CD4-positive, alpha-beta memory T cell (primary cell): ENCODE measurements around the gene PTPRD. TPM values are rescaled to one million over a fixed set of nuclear protein-coding genes. Genes with fewer than 3 reads are reported as not detected.

Source experiments
- CTCF ChIA-PET: fragments of 350-600 bp; sonication (Branson Sonifier 250); formaldehyde crosslinking; loops from one replicate; lab custom pipeline; 2021; ENCODE audit warnings: inconsistent platforms; ENCODE audit not compliant: partially characterized antibody; lab: Charles Lee
- POLR2A ChIA-PET: fragments of 350-600 bp; sonication (Branson Sonifier 250); formaldehyde crosslinking; loops from one replicate; lab custom pipeline; 2021; ENCODE audit not compliant: partially characterized antibody; lab: Charles Lee
- DNase-seq, 5 donors: peaks; one replicate each; pipeline versions ENCODE4 v3.0.0 to v3.0.0-alpha.2; 2020 to 2022; ENCODE audit warnings: mixed read lengths in 1 of 5
- H3K27ac ChIP-seq: one replicate; pipeline ENCODE4 v1.7.0; 2013; ENCODE audit warnings: low read depth, low read length
- H3K27me3 ChIP-seq: 2 replicates; pipeline ENCODE4 v1.7.0; 2013; ENCODE audit warnings: mild to moderate bottlenecking, low read length, moderate library complexity; ENCODE audit not compliant: insufficient read depth
- H3K36me3 ChIP-seq: 2 replicates; pipeline ENCODE4 v1.7.0; 2013; ENCODE audit warnings: mild to moderate bottlenecking, low read length, moderate library complexity; ENCODE audit not compliant: insufficient read depth
- H3K4me1 ChIP-seq: 2 replicates; pipeline ENCODE4 v1.7.0; 2013; ENCODE audit warnings: mild to moderate bottlenecking, low read length, moderate library complexity; ENCODE audit not compliant: insufficient read depth
- H3K4me3 ChIP-seq, 2 donors: one replicate each; pipeline ENCODE4 v1.7.0; 2013; ENCODE audit warnings: low read length in 2 of 2, mild to moderate bottlenecking in 1 of 2
- H3K9me3 ChIP-seq, 2 donors: one replicate each; pipeline ENCODE4 v1.7.0; 2013; ENCODE audit warnings: low read length in 2 of 2, control low read depth in 1 of 2; ENCODE audit not compliant: control insufficient read depth in 1 of 2
- H3K27ac Mint-ChIP-seq, 7 donors: one replicate each; pipeline ENCODE4 v1.8.0; 2020 to 2021; ENCODE audit warnings: mixed read lengths in 7 of 7, mild to moderate bottlenecking in 6 of 7, inconsistent platforms in 3 of 7, moderate library complexity in 3 of 7
- H3K27me3 Mint-ChIP-seq, 2 donors: one replicate each; pipeline ENCODE4 v1.8.0; 2020 to 2021; ENCODE audit warnings: mixed read lengths in 2 of 2
- H3K36me3 Mint-ChIP-seq, 2 donors: one replicate each; pipeline ENCODE4 v1.8.0; 2020 to 2021; ENCODE audit warnings: mixed read lengths in 2 of 2, inconsistent platforms in 1 of 2, mild to moderate bottlenecking in 1 of 2
- H3K4me1 Mint-ChIP-seq, 4 donors: one replicate each; pipeline ENCODE4 v1.8.0; 2020 to 2021; ENCODE audit warnings: mixed read lengths in 4 of 4, mild to moderate bottlenecking in 1 of 4
- H3K4me3 Mint-ChIP-seq, 8 donors: one replicate each; pipeline ENCODE4 v1.8.0; 2020 to 2021; ENCODE audit warnings: mixed read lengths in 8 of 8, mild to moderate bottlenecking in 7 of 8, moderate library complexity in 6 of 8, inconsistent platforms in 3 of 8
- H3K9me3 Mint-ChIP-seq, 8 donors: one replicate each; pipeline ENCODE4 v1.8.0; 2020 to 2021; ENCODE audit warnings: mixed read lengths in 8 of 8, mild to moderate bottlenecking in 5 of 8, inconsistent platforms in 3 of 8, moderate library complexity in 1 of 8
- intact Hi-C: fragments of 100-400 bp; cut with micrococcal nuclease; formaldehyde crosslinking; loops from one replicate; pipeline ENCODE4 v1.15.1; 2023
- polyA plus RNA-seq, 2 donors: library from polyadenylated mRNA; unstranded; fragments of 300-500 nt; fragmentation: Illumina TruSeq; gene quantifications; one replicate each; pipeline ENCODE4 v1.2.3, GENCODE V29; 2021
- total RNA-seq, 2 experiments: library from RNA; stranded (reverse); gene quantifications; one replicate each; pipeline ENCODE4 v1.2.3, GENCODE V29; 2021

Gene PTPRD
- total and polyA plus RNA-seq, 4 experiments from 2014 or later: not detected

DNA sequence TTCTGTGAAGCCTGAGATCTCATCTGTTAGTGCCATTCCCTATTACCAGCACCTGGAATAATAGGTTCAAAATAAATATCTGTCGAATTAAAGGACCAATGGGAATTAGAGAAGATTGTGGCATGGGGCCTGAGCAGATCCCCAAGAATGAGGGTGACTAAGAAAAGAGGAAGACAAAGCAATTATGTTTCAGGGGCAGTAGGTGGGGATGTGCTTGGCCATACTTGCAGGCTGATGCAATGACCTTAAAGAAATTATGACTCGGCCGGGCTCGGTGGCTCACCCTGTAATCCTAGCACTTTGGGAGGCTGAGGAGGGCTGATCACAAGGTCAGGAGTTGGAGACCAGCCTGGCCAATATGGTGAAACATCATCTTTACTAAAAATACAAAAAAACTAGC lies 562.8 kb downstream of the PTPRD start:
- Histone ChIP-seq H3K4me1 (no peaks in the 10 kb centered on the region), H3K4me3 (no peak overlapping the region), H3K27ac (no peak overlapping the region), H3K27me3 (no peaks in the 10 kb centered on the region), H3K9me3 (no peaks in the 10 kb centered on the region), H3K36me3 (no peaks in the 10 kb centered on the region)
- H3K9me3 Mint-ChIP-seq: peaks cover 0 to 11% (median 0%) of the 10 kb centered on the region in 8 donors
- H3K4me1 Mint-ChIP-seq: no peaks in the 10 kb centered on the region
- H3K27me3 Mint-ChIP-seq: no peaks in the 10 kb centered on the region
- DNase-seq: no peak
- H3K4me3 Mint-ChIP-seq: no peak overlapping the region
- H3K36me3 Mint-ChIP-seq: no peaks in the 10 kb centered on the region
- intact Hi-C loops: no loop called here
- ChIA-PET CTCF (no interaction called here), POLR2A (no interaction called here)
- no peak overlapping the region for H3K27ac Mint-ChIP-seq

DNA sequence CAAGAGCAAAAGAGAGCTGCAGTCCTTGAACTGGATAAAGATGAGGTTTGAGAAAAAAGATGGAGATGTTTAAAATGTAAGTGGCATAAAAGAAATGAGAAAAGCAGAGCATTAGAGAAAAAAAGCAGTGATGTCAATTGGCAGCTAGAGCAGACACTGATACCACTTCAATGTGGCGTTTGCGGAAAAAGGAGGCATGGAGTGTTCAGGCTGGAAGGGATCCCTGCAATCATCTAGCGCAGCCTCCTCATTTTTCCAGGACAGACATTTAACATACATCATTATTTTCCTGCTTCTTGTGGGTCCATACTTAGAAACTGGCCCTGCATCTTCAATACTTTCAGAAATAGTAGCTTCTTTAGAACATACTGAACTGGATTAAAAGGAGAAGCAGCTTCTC lies 563.8 kb downstream of the PTPRD start:
- no peaks in the 10 kb centered on the region for H3K36me3 ChIP-seq
- H3K9me3 Mint-ChIP-seq: peaks cover 0 to 11% (median 0%) of the 10 kb centered on the region in 8 donors
- POLR2A ChIA-PET: no interaction called here

DNA sequence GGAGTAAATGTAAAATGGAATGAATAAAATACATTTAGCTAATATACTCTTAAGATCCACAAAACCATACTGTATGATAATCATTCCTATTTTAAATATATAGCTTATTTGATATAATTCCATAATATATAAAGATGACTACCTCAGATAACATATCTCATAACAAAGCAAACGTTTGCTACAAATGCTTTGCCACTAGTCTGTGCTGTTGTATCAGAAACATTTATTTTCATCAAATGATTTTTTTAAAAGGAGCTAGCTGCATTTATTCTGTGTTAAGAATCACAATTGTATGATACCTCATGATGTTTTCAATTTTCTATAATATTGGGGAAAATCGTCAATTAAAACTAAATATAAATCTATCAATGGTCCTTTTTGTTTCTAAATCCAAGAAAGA lies 567.2 kb downstream of the PTPRD start:
- intact Hi-C loops: no loop called here
- no peaks in the 10 kb centered on the region for H3K27me3 ChIP-seq
- no peak overlapping the region for H3K27ac Mint-ChIP-seq
- H3K4me3 Mint-ChIP-seq: no peak overlapping the region
- no peaks in the 10 kb centered on the region for H3K4me1 ChIP-seq
- ChIA-PET CTCF (no interaction called here), POLR2A (no interaction called here)
- no peaks in the 10 kb centered on the region for H3K9me3 ChIP-seq
- peaks cover 0 to 12% (median 0%) of the 10 kb centered on the region in 8 donors for H3K9me3 Mint-ChIP-seq
- no peak for DNase-seq
- no peaks in the 10 kb centered on the region for H3K36me3 ChIP-seq
- no peaks in the 10 kb centered on the region for H3K4me1 Mint-ChIP-seq
- H3K4me3 ChIP-seq: no peak overlapping the region
- no peaks in the 10 kb centered on the region for H3K36me3 Mint-ChIP-seq
- no peaks in the 10 kb centered on the region for H3K27me3 Mint-ChIP-seq
- no peak overlapping the region for H3K27ac ChIP-seq

More for the DNA sequence above, 563.8 kb downstream of the PTPRD start:
- no peaks in the 10 kb centered on the region for H3K9me3 ChIP-seq
- H3K4me1 ChIP-seq: no peaks in the 10 kb centered on the region
- DNase-seq: no peak
- H3K4me3 Mint-ChIP-seq: no peak overlapping the region
- H3K27me3 Mint-ChIP-seq: no peaks in the 10 kb centered on the region
- no peak overlapping the region for H3K27ac Mint-ChIP-seq
- H3K36me3 Mint-ChIP-seq: no peaks in the 10 kb centered on the region
- no peak overlapping the region for H3K4me3 ChIP-seq
- no peaks in the 10 kb centered on the region for H3K4me1 Mint-ChIP-seq
- H3K27me3 ChIP-seq: no peaks in the 10 kb centered on the region
- CTCF ChIA-PET: interaction anchor here (0.7 kb wide), 1 partner anchor 10 kb away, joined by 3 read pairs; no protein-coding TSS in a partner anchor
- no peak overlapping the region for H3K27ac ChIP-seq
- intact Hi-C loops: no loop called here

DNA sequence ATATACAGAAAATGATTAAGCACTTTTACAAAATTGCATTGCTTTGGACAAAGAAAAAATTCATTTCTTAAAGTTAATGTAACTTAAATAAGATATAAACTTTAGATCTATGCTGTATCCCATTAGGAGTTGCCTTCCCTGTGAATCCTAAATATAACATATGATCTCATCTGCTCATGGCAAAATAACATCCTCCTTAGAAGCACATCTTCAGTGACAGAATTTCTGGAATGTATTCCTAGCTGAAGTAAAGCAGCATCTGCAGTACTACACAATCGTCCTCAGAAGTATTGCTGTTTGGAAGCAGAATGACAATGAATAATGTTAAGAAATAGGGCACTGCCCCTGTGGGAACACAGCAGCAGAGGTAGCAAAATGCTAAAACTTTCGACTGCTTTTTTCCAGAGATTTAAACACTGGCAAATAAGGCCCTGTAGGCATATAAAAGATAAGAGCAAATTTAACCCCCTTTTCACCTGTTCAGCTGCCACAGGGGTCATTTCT lies 571.0 kb downstream of the PTPRD start:
- intact Hi-C loops: no loop called here
- Mint-ChIP-seq H3K36me3 (no peaks in the 10 kb centered on the region), H3K9me3 (peaks cover 0 to 5% (median 0%) of the 10 kb centered on the region in 8 donors), H3K4me3 (no peak overlapping the region), H3K27ac (no peak overlapping the region), H3K4me1 (no peaks in the 10 kb centered on the region), H3K27me3 (no peaks in the 10 kb centered on the region)
- no peak for DNase-seq
- ChIA-PET CTCF (no interaction called here), POLR2A (no interaction called here)
- H3K4me1 ChIP-seq: no peaks in the 10 kb centered on the region
- no peak overlapping the region for H3K27ac ChIP-seq
- no peak overlapping the region for H3K4me3 ChIP-seq
- no peaks in the 10 kb centered on the region for H3K27me3 ChIP-seq
- no peaks in the 10 kb centered on the region for H3K9me3 ChIP-seq
- no peaks in the 10 kb centered on the region for H3K36me3 ChIP-seq

DNA sequence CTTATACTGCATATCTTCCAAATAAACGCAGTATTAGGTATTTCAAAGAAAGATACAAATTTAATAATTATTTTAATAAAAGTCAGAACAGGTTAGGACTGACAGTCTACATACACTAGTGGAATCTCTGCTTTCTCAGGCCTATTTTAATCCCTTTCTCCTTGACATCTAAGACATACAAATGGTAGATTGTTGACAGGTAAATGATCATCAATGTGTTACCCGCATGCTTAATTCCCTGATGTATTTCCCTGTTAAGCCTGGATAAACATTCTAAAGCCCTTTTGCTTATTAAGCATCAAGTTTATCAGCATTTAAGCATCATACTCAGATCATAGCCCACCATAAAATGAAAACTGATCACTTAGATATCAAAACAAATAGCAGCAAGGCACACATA lies 576.7 kb downstream of the PTPRD start:
- no peaks in the 10 kb centered on the region for H3K27me3 ChIP-seq
- no peaks in the 10 kb centered on the region for H3K4me1 ChIP-seq
- intact Hi-C loops: no loop called here
- H3K4me1 Mint-ChIP-seq: no peaks in the 10 kb centered on the region
- POLR2A ChIA-PET: no interaction called here
- no peaks in the 10 kb centered on the region for H3K27me3 Mint-ChIP-seq
- CTCF ChIA-PET: no interaction called here
- no peaks in the 10 kb centered on the region for H3K36me3 Mint-ChIP-seq
- H3K9me3 ChIP-seq: no peaks in the 10 kb centered on the region
- H3K27ac Mint-ChIP-seq: no peak overlapping the region
- H3K27ac ChIP-seq: no peak overlapping the region
- no peaks in the 10 kb centered on the region for H3K36me3 ChIP-seq
- H3K4me3 ChIP-seq: no peak overlapping the region
- peaks cover 0 to 12% (median 3%) of the 10 kb centered on the region in 8 donors for H3K9me3 Mint-ChIP-seq
- DNase-seq: no peak
- H3K4me3 Mint-ChIP-seq: no peak overlapping the region

DNA sequence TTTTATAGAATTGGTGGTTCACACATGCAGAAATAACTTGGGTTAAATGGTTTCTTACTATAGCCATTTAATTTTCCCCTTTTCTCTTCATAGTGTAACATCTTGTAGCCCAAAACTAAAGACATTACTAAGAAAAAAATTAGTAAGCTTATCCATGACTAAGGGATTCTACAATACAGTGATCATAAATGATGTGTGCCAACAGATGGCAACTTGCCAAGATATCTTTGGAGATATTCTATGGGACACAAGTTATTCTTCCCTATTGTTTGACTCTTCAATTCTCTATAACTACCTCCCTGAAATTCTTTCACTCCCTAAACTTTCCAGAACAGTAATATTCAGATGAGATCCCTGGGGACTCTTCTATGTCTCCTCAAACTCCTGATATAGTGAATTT lies 580.6 kb downstream of the PTPRD start:
- Mint-ChIP-seq H3K27me3 (no peaks in the 10 kb centered on the region), H3K4me1 (no peaks in the 10 kb centered on the region), H3K4me3 (no peak overlapping the region), H3K36me3 (no peaks in the 10 kb centered on the region), H3K9me3 (peaks cover 2 to 18% (median 11%) of the 10 kb centered on the region in 8 donors), H3K27ac (no peak overlapping the region)
- intact Hi-C loops: no loop called here
- POLR2A ChIA-PET: no interaction called here
- Histone ChIP-seq H3K4me3 (no peak overlapping the region), H3K36me3 (no peaks in the 10 kb centered on the region), H3K9me3 (no peaks in the 10 kb centered on the region), H3K27me3 (no peaks in the 10 kb centered on the region), H3K27ac (no peak overlapping the region), H3K4me1 (no peaks in the 10 kb centered on the region)
- DNase-seq: no peak
- CTCF ChIA-PET: no interaction called here

DNA sequence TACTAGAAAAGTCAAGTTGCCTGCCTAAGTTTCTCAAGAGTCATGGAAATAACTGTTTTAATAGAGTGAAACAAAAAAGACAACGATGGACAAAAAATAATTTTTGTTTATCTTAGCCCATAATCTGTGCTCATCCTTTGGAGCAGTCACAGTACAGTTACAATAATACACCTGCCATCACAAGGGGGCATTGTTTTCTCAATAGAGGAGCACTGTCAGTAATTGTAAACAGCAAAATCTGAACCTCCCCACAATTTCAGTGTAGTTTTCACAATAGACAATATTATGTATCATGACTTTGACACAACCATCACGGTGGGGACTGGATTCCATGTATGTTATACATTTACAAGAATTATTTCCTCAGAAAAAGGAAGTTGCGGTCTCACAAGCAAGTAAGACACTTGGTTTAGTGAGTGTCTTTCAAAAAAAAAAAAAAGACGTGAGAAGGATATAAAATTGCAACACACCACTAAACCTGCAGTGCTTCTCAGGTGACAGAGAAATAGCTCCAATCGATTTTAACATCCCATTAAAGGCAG lies 586.3 kb downstream of the PTPRD start:
- Mint-ChIP-seq H3K4me3 (no peak overlapping the region), H3K9me3 (peaks cover 0 to 14% (median 9%) of the 10 kb centered on the region in 8 donors)
- POLR2A ChIA-PET: no interaction called here

More for the DNA sequence above, 586.3 kb downstream of the PTPRD start:
- no peaks in the 10 kb centered on the region for H3K4me1 Mint-ChIP-seq
- intact Hi-C loops: no loop called here
- Histone ChIP-seq H3K4me1 (no peaks in the 10 kb centered on the region), H3K9me3 (no peaks in the 10 kb centered on the region), H3K27me3 (no peaks in the 10 kb centered on the region), H3K27ac (no peak overlapping the region), H3K4me3 (no peak overlapping the region), H3K36me3 (no peaks in the 10 kb centered on the region)
- no peaks in the 10 kb centered on the region for H3K36me3 Mint-ChIP-seq
- CTCF ChIA-PET: no interaction called here
- no peaks in the 10 kb centered on the region for H3K27me3 Mint-ChIP-seq
- no peak overlapping the region for H3K27ac Mint-ChIP-seq
- DNase-seq: no peak
